Muscle layer of duodenum (tissue), 2 donors: ENCODE results near the gene TMEM163.

ENCODE experiments used
- H3K27ac ChIP-seq: one replicate; pipeline ENCODE4 v1.7.0; 2013; ENCODE audit warnings: mild to moderate bottlenecking, low read length
- H3K27me3 ChIP-seq: one replicate; pipeline ENCODE4 v1.7.0; 2013; ENCODE audit warnings: low read depth, mild to moderate bottlenecking, control low read depth, low read length
- H3K36me3 ChIP-seq, 2 donors: one replicate each; pipeline ENCODE4 v1.7.0; 2013; ENCODE audit warnings: low read length in 2 of 2, control low read depth in 1 of 2, mild to moderate bottlenecking in 1 of 2; ENCODE audit not compliant: insufficient read depth in 2 of 2, control insufficient read depth in 1 of 2
- H3K4me1 ChIP-seq, 2 donors: one replicate each; pipeline ENCODE4 v1.7.0; 2013; ENCODE audit warnings: low read length in 2 of 2, mild to moderate bottlenecking in 2 of 2, control low read depth in 1 of 2, moderate library complexity in 1 of 2; ENCODE audit not compliant: insufficient read depth in 2 of 2, control insufficient read depth in 1 of 2
- H3K4me3 ChIP-seq, 2 donors: one replicate each; pipeline ENCODE4 v1.7.0; 2013; ENCODE audit warnings: low read length in 2 of 2, low read depth in 1 of 2, mild to moderate bottlenecking in 1 of 2
- H3K9me3 ChIP-seq, 2 donors: one replicate each; pipeline ENCODE4 v1.7.0; 2013; ENCODE audit warnings: low read length in 2 of 2, control low read depth in 1 of 2, mild to moderate bottlenecking in 1 of 2; ENCODE audit not compliant: control insufficient read depth in 1 of 2
- donor health status: healthy.

The TMEM163 gene

DNA sequence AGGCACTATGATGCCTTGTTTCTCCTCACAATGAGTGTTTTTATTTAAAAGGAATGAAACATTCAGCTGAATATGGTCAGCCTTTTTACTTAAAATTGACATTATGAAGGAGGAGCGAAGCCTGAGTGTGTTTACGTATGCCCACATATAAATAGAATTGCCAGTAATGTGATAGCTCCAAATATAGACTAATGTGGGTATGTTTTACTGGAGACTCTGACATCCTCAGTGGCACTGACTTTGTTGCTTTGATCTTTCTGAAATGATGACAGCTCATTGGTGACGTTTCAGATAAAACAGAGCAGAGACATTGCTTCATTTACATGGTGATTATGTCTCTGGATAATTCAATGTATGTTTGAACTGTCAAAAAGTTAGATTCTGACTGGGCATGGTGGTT, 297.9 kb downstream of the TMEM163 start:
- Histone ChIP-seq H3K36me3 (peaks cover 6 to 21% of the 10 kb centered on the region in 2 donors), H3K27me3 (no peaks in the 10 kb centered on the region), H3K27ac (no peak overlapping the region), H3K4me3 (no peak overlapping the region), H3K9me3 (no peaks in the 10 kb centered on the region), H3K4me1 (peaks cover 0 to 7% of the 10 kb centered on the region in 2 donors)

DNA sequence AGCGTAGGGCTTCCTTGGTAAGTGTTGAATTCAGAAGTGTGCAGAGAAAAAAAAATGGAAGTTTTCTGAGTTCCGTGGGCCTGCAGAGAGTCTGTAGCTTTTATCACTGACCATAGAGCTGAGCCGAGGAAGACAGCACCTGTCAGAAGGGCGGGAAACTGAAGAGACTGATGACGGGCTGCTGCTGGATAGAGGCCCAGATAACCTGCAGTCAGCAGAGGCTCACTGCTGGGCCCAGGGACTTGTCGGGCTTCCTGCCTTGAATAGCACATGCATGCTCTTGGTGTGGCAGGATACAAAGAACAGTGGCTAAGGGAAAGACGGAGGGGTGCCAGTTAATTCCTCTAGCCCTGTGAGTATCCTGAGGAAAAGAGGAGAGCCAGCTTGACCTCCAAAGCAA, 298.5 kb downstream of the TMEM163 start:
- H3K4me1 ChIP-seq: peaks cover 0 to 7% of the 10 kb centered on the region in 2 donors
- no peak overlapping the region for H3K27ac ChIP-seq
- H3K27me3 ChIP-seq: no peaks in the 10 kb centered on the region
- no peak overlapping the region for H3K4me3 ChIP-seq
- peaks cover 6 to 21% of the 10 kb centered on the region in 2 donors for H3K36me3 ChIP-seq
- no peaks in the 10 kb centered on the region for H3K9me3 ChIP-seq

DNA sequence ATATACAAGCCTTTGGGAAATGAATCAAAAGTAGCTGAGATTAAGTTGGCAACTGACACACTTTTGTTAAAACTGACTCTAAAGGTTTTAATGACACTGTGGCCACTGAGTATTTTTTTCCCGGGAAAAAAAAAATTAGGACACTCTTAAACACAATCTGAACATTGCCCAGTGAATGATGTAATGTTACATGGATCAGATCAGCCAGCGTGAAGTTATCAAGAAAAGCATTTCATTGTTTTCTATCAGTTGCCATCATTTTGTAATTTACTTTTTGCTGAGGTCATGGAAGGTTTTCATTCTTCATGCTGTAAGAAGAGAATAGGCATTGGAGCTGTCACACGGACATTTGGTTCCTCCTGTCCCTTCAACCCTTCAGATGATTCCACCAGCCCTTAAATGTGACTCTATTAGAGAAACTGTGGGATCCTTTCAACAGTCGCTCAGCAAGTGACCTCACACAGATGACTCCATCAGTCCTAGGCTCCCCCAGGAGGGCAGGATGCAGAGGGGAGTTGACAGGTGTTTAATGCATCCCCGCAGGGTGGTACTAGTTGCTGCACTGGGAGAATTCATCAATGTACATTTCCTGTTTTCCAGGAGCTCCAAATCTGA, 300.7 kb downstream of the TMEM163 start:
- H3K4me3 ChIP-seq: no peak overlapping the region
- no peak overlapping the region for H3K27ac ChIP-seq
- no peaks in the 10 kb centered on the region for H3K27me3 ChIP-seq
- peaks cover 0 to 7% of the 10 kb centered on the region in 2 donors for H3K4me1 ChIP-seq
- no peaks in the 10 kb centered on the region for H3K9me3 ChIP-seq
- peaks cover 0 to 6% of the 10 kb centered on the region in 2 donors for H3K36me3 ChIP-seq

DNA sequence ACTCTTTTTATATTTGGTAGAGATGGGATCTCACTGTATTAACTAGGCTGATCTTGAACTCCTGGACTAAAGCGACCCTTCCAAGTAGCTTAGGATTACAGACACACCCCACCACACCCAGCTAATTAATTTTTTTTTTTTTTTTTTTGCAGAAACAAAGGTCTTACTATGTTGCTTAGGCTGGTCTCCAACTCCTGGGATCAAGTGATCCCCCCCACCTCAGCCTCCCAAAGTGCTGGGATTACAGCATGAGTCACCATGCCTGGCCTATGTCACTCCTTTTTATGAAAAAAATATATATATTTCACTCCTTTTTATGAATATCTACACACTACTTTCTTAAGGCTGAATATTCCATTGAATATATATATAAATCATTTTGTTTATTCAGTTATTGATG, 302.2 kb downstream of the TMEM163 start:
- Histone ChIP-seq H3K27me3 (no peaks in the 10 kb centered on the region), H3K9me3 (no peaks in the 10 kb centered on the region), H3K4me3 (no peak overlapping the region), H3K27ac (no peak overlapping the region), H3K4me1 (peaks cover 3 to 14% of the 10 kb centered on the region in 2 donors), H3K36me3 (no peaks in the 10 kb centered on the region)

DNA sequence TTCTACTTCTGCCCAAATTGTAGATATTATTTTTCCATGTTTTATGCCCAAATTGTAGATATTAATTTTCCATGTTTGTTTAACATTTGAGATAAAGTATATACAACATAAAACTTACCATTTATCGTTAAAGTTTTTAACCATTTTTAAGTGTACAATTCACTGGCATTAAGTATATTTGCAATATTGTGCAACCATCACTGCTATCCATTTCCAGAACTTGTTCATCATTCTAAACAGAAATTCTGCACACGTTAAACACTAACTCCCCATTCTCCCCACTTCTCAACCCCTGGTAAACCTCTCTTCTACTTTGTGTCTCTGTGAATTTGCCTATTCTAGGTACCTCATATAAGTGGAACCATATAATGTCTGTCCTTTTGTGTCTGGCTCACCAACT, 302.8 kb downstream of the TMEM163 start:
- no peak overlapping the region for H3K4me3 ChIP-seq
- H3K4me1 ChIP-seq: peaks cover 5 to 20% of the 10 kb centered on the region in 2 donors
- no peaks in the 10 kb centered on the region for H3K27me3 ChIP-seq
- H3K27ac ChIP-seq: no peak overlapping the region
- H3K9me3 ChIP-seq: no peaks in the 10 kb centered on the region
- no peaks in the 10 kb centered on the region for H3K36me3 ChIP-seq

DNA sequence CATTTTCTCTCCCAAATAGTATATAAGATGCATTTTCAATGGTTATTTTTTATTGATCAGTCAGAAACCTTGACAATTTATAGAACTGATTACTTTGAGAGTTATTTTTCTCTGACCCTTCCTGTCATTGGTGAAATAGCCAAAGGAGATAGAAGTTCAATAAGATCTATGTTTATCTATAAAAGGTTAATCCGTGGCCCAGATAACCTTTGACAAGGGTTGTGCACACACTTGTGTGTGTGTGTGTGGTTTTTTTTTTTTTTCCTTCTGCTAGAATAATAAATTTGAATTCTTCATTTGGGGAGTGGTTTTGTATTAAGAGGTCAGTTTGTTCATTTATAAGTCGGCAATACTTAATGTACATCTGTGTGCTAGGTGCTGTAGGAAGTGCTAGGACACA, 304.9 kb downstream of the TMEM163 start:
- no peak overlapping the region for H3K4me3 ChIP-seq
- H3K9me3 ChIP-seq: no peaks in the 10 kb centered on the region
- no peak overlapping the region for H3K27ac ChIP-seq

DNA sequence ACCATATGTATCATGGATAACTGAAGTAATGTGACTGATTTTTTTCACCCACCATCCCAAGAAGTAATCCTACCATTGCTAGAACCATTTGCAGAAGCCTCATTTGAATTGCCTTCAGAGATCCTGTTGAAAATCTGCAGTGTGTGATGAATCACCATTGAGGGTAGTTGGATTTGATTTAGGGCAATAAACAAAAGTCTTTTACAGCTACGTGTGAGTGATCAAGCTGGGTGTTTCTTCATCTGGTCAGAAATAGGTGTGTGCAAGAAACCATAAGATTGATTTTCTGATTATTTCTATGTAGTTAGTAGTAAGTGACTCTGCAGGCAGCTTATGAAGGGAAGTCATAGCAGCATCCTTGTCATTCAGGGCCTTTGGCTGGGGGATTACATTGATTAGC, 305.4 kb downstream of the TMEM163 start:
- no peak overlapping the region for H3K27ac ChIP-seq
- no peak overlapping the region for H3K4me3 ChIP-seq
- no peaks in the 10 kb centered on the region for H3K36me3 ChIP-seq
- H3K27me3 ChIP-seq: no peaks in the 10 kb centered on the region
- H3K4me1 ChIP-seq: peaks cover 5 to 25% of the 10 kb centered on the region in 2 donors
- no peaks in the 10 kb centered on the region for H3K9me3 ChIP-seq

More for the DNA sequence above, 304.9 kb downstream of the TMEM163 start:
- Histone ChIP-seq H3K4me1 (peaks cover 5 to 21% of the 10 kb centered on the region in 2 donors), H3K27me3 (no peaks in the 10 kb centered on the region), H3K36me3 (no peaks in the 10 kb centered on the region)

DNA sequence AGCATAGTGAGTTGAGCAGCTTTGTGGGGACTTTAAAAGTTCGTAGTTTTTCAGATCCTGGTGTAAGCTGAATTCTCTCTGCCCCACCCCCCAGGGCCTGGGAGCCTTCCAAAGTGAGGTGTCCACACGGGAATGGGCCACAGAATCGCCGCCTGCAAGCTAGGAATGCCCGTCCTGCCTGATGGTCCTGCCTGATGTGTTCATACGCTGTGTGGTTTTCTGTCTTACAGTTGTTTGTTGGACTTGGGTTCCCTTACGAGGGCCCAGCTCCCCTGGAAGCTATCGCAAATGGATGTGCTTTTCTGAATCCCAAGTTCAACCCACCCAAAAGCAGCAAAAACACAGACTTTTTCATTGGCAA, 306.2 kb downstream of the TMEM163 start:
- Histone ChIP-seq H3K27ac (no peak overlapping the region), H3K9me3 (no peaks in the 10 kb centered on the region), H3K36me3 (no peaks in the 10 kb centered on the region), H3K4me3 (no peak overlapping the region), H3K27me3 (no peaks in the 10 kb centered on the region), H3K4me1 (peaks cover 5 to 26% of the 10 kb centered on the region in 2 donors)

DNA sequence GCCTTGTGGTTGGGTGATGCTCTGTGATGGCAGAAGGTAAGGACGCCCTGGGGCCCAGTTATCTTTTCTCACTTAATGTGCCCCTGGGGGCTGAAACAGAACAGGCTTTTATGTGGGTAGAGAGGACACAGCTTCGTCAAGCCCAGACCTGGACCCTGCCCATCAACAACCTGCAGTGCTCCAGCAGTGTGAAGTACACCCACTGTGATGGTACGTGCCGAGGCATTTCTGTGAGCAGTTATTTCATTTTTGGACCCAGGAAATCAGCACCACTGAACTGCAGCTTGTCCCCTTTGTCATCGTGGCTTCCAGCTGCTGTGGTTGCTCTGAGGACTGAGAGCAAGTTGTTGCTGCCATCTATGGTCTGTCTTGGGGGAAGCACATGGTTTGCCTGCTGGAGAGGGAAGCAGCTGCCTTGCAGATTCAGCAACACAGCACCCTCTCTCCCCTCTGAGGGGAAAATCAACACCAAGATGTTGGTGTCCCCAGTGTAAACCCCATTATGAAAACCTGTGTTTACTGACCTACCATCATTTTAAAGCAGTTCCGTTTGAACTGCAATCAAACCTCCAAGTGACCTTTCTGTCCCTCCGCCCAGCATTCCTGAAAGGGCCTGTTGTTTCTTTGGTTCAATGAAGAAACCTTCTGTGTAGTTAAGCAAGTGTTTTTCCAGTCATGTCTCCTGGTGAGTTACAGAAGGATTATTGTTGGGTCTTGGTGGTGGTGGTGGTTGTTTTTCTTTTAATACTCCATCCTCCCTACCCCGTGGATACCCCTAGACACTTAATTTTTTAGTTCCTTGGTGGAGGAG, 306.8 kb downstream of the TMEM163 start:
- Histone ChIP-seq H3K9me3 (no peaks in the 10 kb centered on the region), H3K4me3 (no peak overlapping the region)

DNA sequence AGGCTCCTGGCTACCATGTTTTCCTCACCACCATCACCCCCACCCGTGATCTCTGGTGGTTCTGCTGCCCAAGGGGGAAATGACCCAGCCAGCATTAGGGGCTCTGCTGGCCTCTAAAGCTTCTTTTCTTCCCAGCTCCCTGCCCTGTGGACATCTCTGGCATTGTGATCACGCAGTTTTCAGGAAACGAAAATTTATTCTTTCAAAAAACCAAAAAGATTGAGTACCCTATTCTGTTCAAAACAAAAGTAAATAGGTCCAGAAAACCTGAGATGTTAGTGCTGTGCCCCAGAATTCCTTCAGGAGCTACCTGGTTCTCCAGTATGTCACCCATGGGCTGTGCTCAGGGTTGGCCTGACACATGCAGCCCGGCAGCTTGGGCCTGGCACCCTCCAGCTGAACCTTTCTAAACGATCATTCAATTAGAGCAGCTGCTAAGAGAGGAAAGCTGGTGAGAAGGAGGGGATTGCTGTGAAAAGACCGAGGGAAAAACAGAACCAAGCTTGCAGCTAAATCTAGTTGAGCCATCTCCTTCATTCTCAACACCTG, 307.4 kb downstream of the TMEM163 start:
- H3K4me3 ChIP-seq: no peak overlapping the region
- no peaks in the 10 kb centered on the region for H3K27me3 ChIP-seq
- peaks cover 0 to 5% of the 10 kb centered on the region in 2 donors for H3K36me3 ChIP-seq
- no peaks in the 10 kb centered on the region for H3K9me3 ChIP-seq
- no peak overlapping the region for H3K27ac ChIP-seq
- peaks cover 5 to 26% of the 10 kb centered on the region in 2 donors for H3K4me1 ChIP-seq

More for the DNA sequence above, 306.8 kb downstream of the TMEM163 start:
- peaks cover 5 to 26% of the 10 kb centered on the region in 2 donors for H3K4me1 ChIP-seq
- H3K27ac ChIP-seq: no peak overlapping the region
- H3K36me3 ChIP-seq: peaks cover 0 to 1% of the 10 kb centered on the region in 2 donors
- no peaks in the 10 kb centered on the region for H3K27me3 ChIP-seq

DNA sequence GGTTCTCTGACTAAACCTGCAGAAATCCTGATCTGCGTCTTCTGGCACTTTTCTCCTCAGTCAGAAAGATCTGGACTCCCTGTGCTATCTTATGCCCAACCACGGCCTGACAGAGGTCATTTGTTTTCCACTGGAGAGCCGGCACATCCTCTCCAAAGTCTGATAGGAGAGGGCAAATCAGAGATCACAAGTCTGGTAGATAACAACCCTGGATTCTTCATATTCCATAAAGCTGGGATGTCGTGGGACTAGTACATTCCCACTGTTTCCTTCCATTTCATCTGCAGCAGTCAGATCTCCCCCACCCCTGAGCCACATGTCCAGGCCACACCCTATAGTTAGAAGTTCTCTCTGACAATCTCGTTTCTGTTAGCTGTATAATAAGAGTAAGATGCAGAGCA, 308.0 kb downstream of the TMEM163 start:
- Histone ChIP-seq H3K27ac (no peak overlapping the region), H3K4me3 (no peak overlapping the region), H3K4me1 (peaks cover 5 to 28% of the 10 kb centered on the region in 2 donors)

More for the DNA sequence above, 308.0 kb downstream of the TMEM163 start:
- Histone ChIP-seq H3K36me3 (peaks cover 0 to 5% of the 10 kb centered on the region in 2 donors), H3K9me3 (no peaks in the 10 kb centered on the region), H3K27me3 (no peaks in the 10 kb centered on the region)
